Neural cell (in vitro differentiated cells): ENCODE data around the gene RPGRIP1L.

Experiments used
- EP300 ChIP-seq: fragments of 450-650 bp; conservative IDR thresholded peaks from 2 replicates; pipeline ENCODE4 v1.6.1; 2014; ENCODE audit warnings: antibody characterized with exemption, mild to moderate bottlenecking, moderate library complexity; ENCODE audit not compliant: poor library complexity, severe bottlenecking
- EZH2 ChIP-seq: fragments of 200-600, 300-800 bp; shearing (Covaris generic), sonication (generic); IDR thresholded peaks from 2 replicates; pipeline ENCODE4 v1.6.1; 2014; ENCODE audit warnings: antibody characterized with exemption, low read length, borderline replicate concordance, mild to moderate bottlenecking; ENCODE audit not compliant: insufficient read depth, poor library complexity, severe bottlenecking
- MXI1 ChIP-seq: fragments of 450-650 bp; conservative IDR thresholded peaks from 2 replicates; pipeline ENCODE4 v1.6.1; 2014; ENCODE audit warnings: antibody characterized with exemption, mild to moderate bottlenecking; ENCODE audit not compliant: poor library complexity, severe bottlenecking
- POLR2AphosphoS5 ChIP-seq: IDR thresholded peaks from 2 replicates; pipeline ENCODE4 v1.6.1; 2012
- RAD21 ChIP-seq: fragments of 450-650 bp; conservative IDR thresholded peaks from 2 replicates; pipeline ENCODE4 v1.6.1; 2014; ENCODE audit warnings: antibody characterized with exemption, mild to moderate bottlenecking, moderate library complexity
- REST ChIP-seq: IDR thresholded peaks from 2 replicates; pipeline ENCODE4 v1.6.1; 2012; ENCODE audit warnings: borderline replicate concordance
- SMC3 ChIP-seq: fragments of 450-650 bp; conservative IDR thresholded peaks from 2 replicates; pipeline ENCODE4 v1.6.1; 2014; ENCODE audit warnings: antibody characterized with exemption, mild to moderate bottlenecking, moderate library complexity; ENCODE audit not compliant: poor library complexity
- TAF1 ChIP-seq: IDR thresholded peaks from 2 replicates; pipeline ENCODE4 v1.6.1; 2012; ENCODE audit warnings: low read depth
- TF ChIP-seq, protein P1 (sequence below): fragments of 450-650 bp; IDR thresholded peaks from 2 replicates; pipeline ENCODE4 v1.5.1; 2014; ENCODE audit warnings: antibody characterized with exemption, mild to moderate bottlenecking, moderate library complexity; ENCODE audit not compliant: poor library complexity, severe bottlenecking

- TF ChIP-seq RAD21: no peak
- no peak for TF ChIP-seq SMC3
- no peak for TF ChIP-seq EZH2
- TF ChIP-seq, protein P1, sequence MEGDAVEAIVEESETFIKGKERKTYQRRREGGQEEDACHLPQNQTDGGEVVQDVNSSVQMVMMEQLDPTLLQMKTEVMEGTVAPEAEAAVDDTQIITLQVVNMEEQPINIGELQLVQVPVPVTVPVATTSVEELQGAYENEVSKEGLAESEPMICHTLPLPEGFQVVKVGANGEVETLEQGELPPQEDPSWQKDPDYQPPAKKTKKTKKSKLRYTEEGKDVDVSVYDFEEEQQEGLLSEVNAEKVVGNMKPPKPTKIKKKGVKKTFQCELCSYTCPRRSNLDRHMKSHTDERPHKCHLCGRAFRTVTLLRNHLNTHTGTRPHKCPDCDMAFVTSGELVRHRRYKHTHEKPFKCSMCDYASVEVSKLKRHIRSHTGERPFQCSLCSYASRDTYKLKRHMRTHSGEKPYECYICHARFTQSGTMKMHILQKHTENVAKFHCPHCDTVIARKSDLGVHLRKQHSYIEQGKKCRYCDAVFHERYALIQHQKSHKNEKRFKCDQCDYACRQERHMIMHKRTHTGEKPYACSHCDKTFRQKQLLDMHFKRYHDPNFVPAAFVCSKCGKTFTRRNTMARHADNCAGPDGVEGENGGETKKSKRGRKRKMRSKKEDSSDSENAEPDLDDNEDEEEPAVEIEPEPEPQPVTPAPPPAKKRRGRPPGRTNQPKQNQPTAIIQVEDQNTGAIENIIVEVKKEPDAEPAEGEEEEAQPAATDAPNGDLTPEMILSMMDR: no peak
- no peak for TF ChIP-seq MXI1
- no peak for TF ChIP-seq POLR2AphosphoS5
- TF ChIP-seq REST: no peak
- no peak for TF ChIP-seq EP300
- no peak for TF ChIP-seq TAF1
Measured at GRCh38 chr16:53629607-53630312, 73.9 kb downstream of the RPGRIP1L start.
